Testis (tissue), 3 donors: ENCODE results near the gene HS6ST3. TPM values are rescaled to one million over a fixed set of nuclear protein-coding genes. Genes with fewer than 3 reads are reported as not detected.

Source experiments
- DNase-seq: peaks from one replicate; pipeline ENCODE4 v3.0.0-alpha.2; 2019
- H3K27ac ChIP-seq, 2 donors: fragments of 200-600 bp; sonication (generic); one replicate each; pipeline ENCODE4 v1.5.1; 2019
- H3K27me3 ChIP-seq: fragments of 200-600 bp; sonication (generic); one replicate; pipeline ENCODE4 v1.5.1; 2019
- H3K36me3 ChIP-seq: fragments of 200-600 bp; sonication (generic); one replicate; pipeline ENCODE4 v1.5.1; 2017; ENCODE audit warnings: low read depth; ENCODE audit errors: missing control alignments
- H3K4me1 ChIP-seq: fragments of 200-600 bp; sonication (generic); one replicate; pipeline ENCODE4 v1.5.1; 2019
- H3K4me3 ChIP-seq, 2 donors: fragments of 200-600 bp; sonication (generic); one replicate each; pipeline ENCODE4 v1.5.1; 2017 to 2019
- H3K9me3 ChIP-seq: fragments of 200-600 bp; sonication (generic); one replicate; pipeline ENCODE4 v1.5.1; 2017
- CTCF ChIP-seq, 3 experiments: fragments of 450-650 bp in 2 of 3; fragments of 200-600 bp in 1 of 3; sonication (generic) in 1 of 3; IDR thresholded peaks; one replicate each; pipeline ENCODE4 v1.5.1; 2016 to 2019; ENCODE audit warnings: antibody characterized with exemption in 3 of 3, mild to moderate bottlenecking in 2 of 3, moderate library complexity in 1 of 3
- POLR2A ChIP-seq: fragments of 450-650 bp; IDR thresholded peaks from one replicate; pipeline ENCODE4 v1.6.1; 2017; ENCODE audit warnings: antibody characterized with exemption, mild to moderate bottlenecking, moderate library complexity
- WGBS, 2 donors: methylation state at CpG; one replicate each; pipeline ENCODE4 v1.1.5; 2018; 5-methylcytosine and 5-hydroxymethylcytosine counted together
- intact Hi-C: fragments of 100-400 bp; cut with DNase I; formaldehyde crosslinking; loops from one replicate; pipeline ENCODE4 v1.15.1; 2023; ENCODE audit warnings: low total_unique reads
- polyA plus RNA-seq: library from polyadenylated mRNA; stranded (reverse); fragments of 350-450 nt; fragmentation: Illumina TruSeq; extraction: RNeasy Lipid Tissue Mini Kit (QIAGEN cat#74804); gene quantifications from one replicate; pipeline ENCODE4 v1.2.3, GENCODE V29; 2014; ENCODE audit warnings: low read depth, low replicate concordance; ENCODE audit not compliant: insufficient read depth
- total RNA-seq, 2 donors: library from RNA; depleted of rRNA; stranded (reverse); fragments of >200 nt; gene quantifications; one replicate each; pipeline ENCODE4 v1.2.3, GENCODE V29; 2016

HS6ST3 gene
- total and polyA plus RNA-seq, 3 donors from 2014 or later = 0.87 to 1.3 (median 1.3) TPM

GRCh38 chr13:96690998-96691397 lies 601.1 kb downstream of the HS6ST3 start:
- Histone ChIP-seq H3K4me3 (no peak overlapping the region), H3K27ac (no peak overlapping the region), H3K27me3 (no peaks in the 10 kb centered on the region), H3K4me1 (no peaks in the 10 kb centered on the region), H3K36me3 (no peaks in the 10 kb centered on the region), H3K9me3 (no peaks in the 10 kb centered on the region)
- no peak for DNase-seq
- TF ChIP-seq POLR2A = no peak
- TF ChIP-seq CTCF (IDR thresholded peaks at IDR 0.05) = no peak
- intact Hi-C loops = no loop called here

DNA sequence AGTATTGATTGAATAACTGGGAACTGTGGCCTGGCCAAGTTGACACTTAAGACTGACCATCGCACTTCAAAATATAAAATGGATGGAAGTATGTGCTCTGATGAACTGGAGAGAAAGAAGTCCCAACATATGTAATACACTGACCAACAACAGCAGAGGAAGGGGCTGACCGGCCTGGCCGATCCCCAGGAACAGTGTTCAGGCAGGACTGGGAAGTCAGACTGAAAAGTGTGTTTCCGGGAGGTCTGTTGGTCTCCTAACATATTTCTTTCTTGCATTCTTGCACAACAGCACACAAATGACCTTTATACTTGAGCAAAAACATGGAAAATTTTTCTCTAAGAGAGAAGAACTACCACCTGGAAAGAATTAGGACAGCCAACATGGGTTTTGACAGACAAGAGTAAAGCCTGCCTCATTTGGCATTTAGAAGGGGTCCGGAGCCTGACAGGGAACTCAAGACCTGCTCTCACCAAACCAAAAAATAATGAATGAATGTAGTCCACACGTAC lies 606.5 kb downstream of the HS6ST3 start:
- no peak for TF ChIP-seq CTCF (IDR thresholded peaks at IDR 0.05)
- no peak for TF ChIP-seq POLR2A
- no peaks in the 10 kb centered on the region for H3K9me3 ChIP-seq
- no peak overlapping the region for H3K27ac ChIP-seq
- intact Hi-C loops = no loop called here
- H3K4me3 ChIP-seq = no peak overlapping the region
- H3K4me1 ChIP-seq = no peaks in the 10 kb centered on the region
- no peaks in the 10 kb centered on the region for H3K36me3 ChIP-seq
- no peaks in the 10 kb centered on the region for H3K27me3 ChIP-seq
- no peak for DNase-seq
- WGBS, 2 donors = 83 to 92% methylated on average over 6 of the region's 6 CpGs

DNA sequence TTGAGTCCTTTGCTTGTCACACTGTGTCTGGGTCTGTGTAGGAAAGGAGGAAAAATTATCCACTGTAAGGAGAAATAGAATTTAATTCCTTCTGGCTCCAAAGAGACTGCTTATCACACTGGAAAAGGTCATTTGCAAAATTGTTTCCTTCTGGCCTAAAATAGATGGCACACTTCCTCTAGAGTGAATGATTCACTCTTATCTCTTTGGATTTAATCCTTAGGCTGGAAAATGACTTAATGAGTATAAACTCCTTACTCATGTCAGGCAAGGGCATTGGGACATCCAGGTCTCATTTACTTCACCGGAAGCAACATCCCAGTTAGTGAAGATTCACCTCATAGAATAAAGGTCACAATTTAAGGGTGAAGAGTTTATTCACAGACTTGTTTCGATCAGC lies 610.8 kb downstream of the HS6ST3 start:
- Histone ChIP-seq H3K27me3 (no peaks in the 10 kb centered on the region), H3K27ac (no peak overlapping the region), H3K36me3 (no peaks in the 10 kb centered on the region), H3K4me3 (no peak overlapping the region), H3K9me3 (no peaks in the 10 kb centered on the region), H3K4me1 (no peaks in the 10 kb centered on the region)
- no peak for DNase-seq
- 54 to 67% methylated on average over 2 of the region's 2 CpGs for WGBS, 2 donors
- TF ChIP-seq POLR2A = no peak
- TF ChIP-seq CTCF (IDR thresholded peaks at IDR 0.05) = no peak
- intact Hi-C loops = no loop called here

DNA sequence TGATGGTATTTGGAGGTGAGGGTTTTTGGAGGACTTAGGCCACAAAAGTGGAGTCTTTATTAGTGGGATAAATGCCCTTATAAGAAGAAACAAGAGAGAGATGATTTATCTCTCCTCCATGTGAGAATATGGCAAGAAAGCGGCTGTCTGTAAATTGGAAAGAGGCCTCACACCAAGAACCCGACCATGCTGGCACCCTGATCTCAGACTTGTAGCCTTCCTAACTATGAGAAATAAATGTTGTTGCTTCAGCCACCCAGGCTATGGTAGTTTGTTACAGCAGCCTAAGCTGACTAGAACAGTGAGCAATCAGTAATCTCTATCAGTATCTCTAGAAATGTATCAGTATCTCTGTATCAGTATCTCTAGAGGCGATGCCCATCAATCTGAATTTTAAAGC lies 617.2 kb downstream of the HS6ST3 start:
- DNase-seq = no peak
- no peaks in the 10 kb centered on the region for H3K4me1 ChIP-seq
- H3K36me3 ChIP-seq = no peaks in the 10 kb centered on the region
- WGBS, 2 donors = 94% methylated on average over 3 of the region's 3 CpGs
- TF ChIP-seq POLR2A (no peak), CTCF (IDR thresholded peaks at IDR 0.05) (no peak)
- no peak overlapping the region for H3K27ac ChIP-seq
- intact Hi-C loops = no loop called here
- H3K27me3 ChIP-seq = no peaks in the 10 kb centered on the region
- no peak overlapping the region for H3K4me3 ChIP-seq
- no peaks in the 10 kb centered on the region for H3K9me3 ChIP-seq

DNA sequence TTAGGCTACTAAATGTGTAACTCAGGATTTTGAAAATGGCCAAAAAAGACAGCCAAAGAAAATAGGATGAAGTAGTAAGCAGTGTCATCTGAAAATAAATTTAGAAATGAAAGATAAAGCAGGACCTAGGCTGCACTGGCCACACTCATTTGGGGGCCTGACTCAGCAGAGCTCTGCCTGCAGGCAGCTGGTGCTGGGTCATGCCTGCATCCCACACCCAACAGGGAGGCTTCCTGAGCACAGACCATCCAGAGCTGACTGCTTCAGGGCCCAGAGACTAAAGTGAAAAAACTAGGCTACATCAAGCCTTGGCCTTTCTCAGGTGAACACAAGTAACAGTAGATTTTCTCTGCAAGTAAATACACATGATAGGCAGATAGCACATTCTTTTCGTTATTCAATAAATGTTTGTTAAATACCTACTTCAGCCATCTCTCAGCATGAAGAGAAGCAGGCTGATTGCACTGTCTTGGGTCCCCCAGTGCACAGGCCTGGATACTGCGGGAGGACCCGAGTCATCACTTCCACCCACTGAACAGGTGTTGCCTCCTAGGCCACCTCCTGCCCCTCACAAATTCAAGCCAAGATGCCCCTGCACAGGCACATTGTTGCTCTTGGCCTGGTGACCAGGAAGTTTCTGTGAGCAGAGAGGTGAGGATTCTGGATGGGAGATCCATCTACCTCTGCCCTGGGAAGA lies 620.4 kb downstream of the HS6ST3 start:
- no peaks in the 10 kb centered on the region for H3K9me3 ChIP-seq
- WGBS, 2 donors = 90 to 94% methylated on average over 3 of the region's 3 CpGs
- no peaks in the 10 kb centered on the region for H3K27me3 ChIP-seq
- no peak overlapping the region for H3K27ac ChIP-seq
- H3K4me1 ChIP-seq = no peaks in the 10 kb centered on the region
- TF ChIP-seq POLR2A (no peak), CTCF (IDR thresholded peaks at IDR 0.05) (no peak)
- DNase-seq = no peak
- no peaks in the 10 kb centered on the region for H3K36me3 ChIP-seq
- intact Hi-C loops = no loop called here
- H3K4me3 ChIP-seq = no peak overlapping the region
